Activated T-cell treated with anti-CD3 and anti-CD28 coated beads, Interleukin-2, amount 50 U/mL, for 24 hours (primary cell): ENCODE data around the gene TBC1D9B.

Experiments used
- DNase-seq: peaks from one replicate; pipeline ENCODE4 v3.0.0-alpha.2; 2020
- H3K27ac Mint-ChIP-seq: 2 replicates; pipeline ENCODE4 v1.8.0; 2020; ENCODE audit warnings: mild to moderate bottlenecking, mixed read lengths
- H3K27me3 Mint-ChIP-seq: 2 replicates; pipeline ENCODE4 v1.8.0; 2020; ENCODE audit warnings: mixed read lengths
- H3K36me3 Mint-ChIP-seq: 2 replicates; pipeline ENCODE4 v1.8.0; 2020; ENCODE audit warnings: low read depth, mixed read lengths
- H3K4me1 Mint-ChIP-seq: 2 replicates; pipeline ENCODE4 v1.8.0; 2020; ENCODE audit warnings: low read depth, mixed read lengths
- H3K4me3 Mint-ChIP-seq: 2 replicates; pipeline ENCODE4 v1.8.0; 2020; ENCODE audit warnings: mild to moderate bottlenecking, moderate library complexity, mixed read lengths
- H3K9me3 Mint-ChIP-seq: 2 replicates; pipeline ENCODE4 v1.8.0; 2020; ENCODE audit warnings: mixed read lengths

Gene TBC1D9B

DNA sequence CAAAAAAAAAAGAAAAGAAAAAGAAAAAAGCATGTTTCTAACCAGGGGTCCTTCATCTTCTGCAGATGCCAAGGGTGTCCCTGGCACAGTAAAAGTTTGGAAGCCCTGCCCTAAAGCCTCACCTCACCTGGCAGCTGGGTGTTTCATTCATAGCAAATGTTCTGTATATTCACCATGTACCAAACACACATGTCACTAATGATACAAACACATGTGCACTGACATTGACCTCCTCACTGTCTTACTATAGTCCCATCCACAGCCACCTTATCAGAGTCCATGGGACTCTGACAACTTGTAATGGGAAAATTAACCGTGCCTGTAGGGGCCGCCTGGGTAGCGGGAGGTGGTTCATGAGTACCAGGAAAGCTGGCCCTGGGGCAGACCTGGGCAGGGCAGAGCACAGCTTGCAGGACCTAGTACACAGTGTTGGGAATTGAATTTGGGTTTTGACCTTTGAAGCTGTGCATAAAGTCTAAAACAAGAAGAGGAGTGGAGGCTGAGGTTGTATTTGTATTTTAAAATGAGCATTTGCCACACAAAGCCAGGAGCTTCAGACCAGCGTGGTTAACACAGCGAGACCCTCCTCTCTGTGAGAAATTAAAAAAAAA is 94.6 kb downstream of the TBC1D9B start:
- Mint-ChIP-seq H3K4me3 (no peak overlapping the region), H3K9me3 (no peaks in the 10 kb centered on the region), H3K27ac (no peak overlapping the region), H3K27me3 (peaks cover 4% of the 10 kb centered on the region), H3K36me3 (peaks cover 42% of the 10 kb centered on the region), H3K4me1 (peaks cover 12% of the 10 kb centered on the region)
- DNase-seq = no peak

DNA sequence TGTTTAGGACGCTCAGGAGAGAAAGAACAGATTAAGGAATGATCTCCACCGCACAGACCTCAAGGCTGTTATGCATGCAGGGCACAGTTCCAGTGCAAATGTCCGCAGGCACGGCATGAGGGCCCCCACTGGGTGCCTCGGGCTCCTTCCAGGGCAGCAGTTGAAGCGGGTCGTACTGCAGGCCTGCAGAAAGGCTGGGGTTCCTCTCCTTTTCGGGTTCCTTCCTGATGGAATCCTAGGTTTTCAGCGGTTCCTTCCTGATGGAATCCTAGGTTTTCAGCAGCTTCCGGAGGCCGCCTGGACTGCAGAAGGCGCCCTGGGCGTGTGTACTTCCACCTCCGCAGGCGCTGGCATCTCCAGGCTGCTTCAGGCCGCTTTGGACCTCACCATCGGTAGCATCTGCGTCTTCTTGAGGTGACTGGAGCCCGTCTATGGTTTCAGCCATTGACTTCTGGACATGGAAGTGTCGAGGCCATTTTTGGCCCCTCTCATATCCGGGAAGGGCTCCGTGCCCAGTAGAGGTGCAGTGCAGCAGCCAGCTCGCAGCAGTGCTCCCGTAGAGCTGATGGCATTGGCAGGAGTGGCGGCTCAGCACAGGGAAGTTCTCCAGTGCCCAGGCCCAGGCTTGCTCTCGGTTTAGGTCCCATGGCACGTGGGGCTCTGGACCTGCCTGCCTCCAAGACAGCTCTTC is 95.4 kb downstream of the TBC1D9B start:
- Mint-ChIP-seq H3K36me3 (peaks cover 42% of the 10 kb centered on the region), H3K4me3 (no peak overlapping the region), H3K9me3 (no peaks in the 10 kb centered on the region), H3K4me1 (peaks cover 7% of the 10 kb centered on the region), H3K27me3 (peaks cover 4% of the 10 kb centered on the region), H3K27ac (no peak overlapping the region)
- no peak for DNase-seq
